Esophagus muscularis mucosa (tissue), 4 donors: ENCODE results near the gene PSMB1.
"Not testable (repeated sequence)": the region's sequence is repeated elsewhere in the genome, so short reads cannot be mapped to it uniquely, and the experiment has no call there.

Experiments used
- EP300 ChIP-seq: sonication (generic); formaldehyde crosslinking; IDR thresholded peaks from one replicate; pipeline ENCODE4 v1.6.1; 2017; ENCODE audit warnings: antibody characterized with exemption
- POLR2AphosphoS5 ChIP-seq, 2 donors: sonication (generic); formaldehyde crosslinking; IDR thresholded peaks; one replicate each; pipeline ENCODE4 v1.6.1; 2017; ENCODE audit warnings: antibody characterized with exemption in 2 of 2
- TF ChIP-seq, protein P1 (sequence below), 3 experiments: fragments of 200-600 bp in 2 of 3; fragments of 450-650 bp in 1 of 3; sonication (generic) in 2 of 3; IDR thresholded peaks; one replicate each; pipeline ENCODE4 v1.5.1; 2017 to 2019; ENCODE audit warnings: antibody characterized with exemption in 3 of 3, mild to moderate bottlenecking in 2 of 3, moderate library complexity in 1 of 3

DNA sequence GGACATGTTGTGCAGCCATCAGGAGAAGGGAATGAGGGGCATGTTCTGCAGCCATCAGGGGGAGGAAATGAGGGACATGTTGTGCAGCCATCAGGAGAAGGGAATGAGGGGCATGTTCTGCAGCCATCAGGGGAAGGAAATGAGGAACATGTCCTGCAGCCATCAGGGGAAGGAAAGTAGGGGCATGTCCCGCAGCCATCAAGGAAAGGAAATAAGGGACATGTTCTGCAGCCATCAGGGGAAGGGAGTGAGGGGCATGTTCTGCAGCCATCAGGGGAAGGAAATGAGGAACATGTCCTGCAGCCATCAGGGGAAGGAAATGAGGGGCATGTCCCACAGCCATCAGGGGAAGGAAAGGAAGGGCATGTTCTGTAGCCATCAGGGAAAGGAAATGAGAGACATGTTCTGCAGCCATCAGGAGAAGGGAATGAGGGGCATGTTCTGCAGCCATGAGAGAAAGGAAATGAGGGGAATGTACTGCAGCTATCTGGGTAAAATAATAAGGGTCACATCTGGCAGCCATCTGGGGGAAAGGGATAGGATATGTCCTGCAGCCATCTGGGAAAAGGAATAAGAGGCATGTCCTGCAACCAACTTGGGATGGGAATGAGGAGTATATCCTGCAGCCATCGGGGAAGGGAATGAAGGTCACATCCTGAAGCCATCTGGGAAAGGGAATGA, 50.2 kb downstream of the PSMB1 start:
- not testable (repeated sequence) for TF ChIP-seq EP300; POLR2AphosphoS5 (IDR thresholded peaks at IDR 0.05)
- TF ChIP-seq, protein P1, sequence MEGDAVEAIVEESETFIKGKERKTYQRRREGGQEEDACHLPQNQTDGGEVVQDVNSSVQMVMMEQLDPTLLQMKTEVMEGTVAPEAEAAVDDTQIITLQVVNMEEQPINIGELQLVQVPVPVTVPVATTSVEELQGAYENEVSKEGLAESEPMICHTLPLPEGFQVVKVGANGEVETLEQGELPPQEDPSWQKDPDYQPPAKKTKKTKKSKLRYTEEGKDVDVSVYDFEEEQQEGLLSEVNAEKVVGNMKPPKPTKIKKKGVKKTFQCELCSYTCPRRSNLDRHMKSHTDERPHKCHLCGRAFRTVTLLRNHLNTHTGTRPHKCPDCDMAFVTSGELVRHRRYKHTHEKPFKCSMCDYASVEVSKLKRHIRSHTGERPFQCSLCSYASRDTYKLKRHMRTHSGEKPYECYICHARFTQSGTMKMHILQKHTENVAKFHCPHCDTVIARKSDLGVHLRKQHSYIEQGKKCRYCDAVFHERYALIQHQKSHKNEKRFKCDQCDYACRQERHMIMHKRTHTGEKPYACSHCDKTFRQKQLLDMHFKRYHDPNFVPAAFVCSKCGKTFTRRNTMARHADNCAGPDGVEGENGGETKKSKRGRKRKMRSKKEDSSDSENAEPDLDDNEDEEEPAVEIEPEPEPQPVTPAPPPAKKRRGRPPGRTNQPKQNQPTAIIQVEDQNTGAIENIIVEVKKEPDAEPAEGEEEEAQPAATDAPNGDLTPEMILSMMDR (IDR thresholded peaks at IDR 0.05) = not testable (repeated sequence)
